B cell (primary cell): ENCODE data around the gene LONP2.

ENCODE experiments used
- EZH2 ChIP-seq: IDR thresholded peaks from 2 replicates; pipeline ENCODE4 v1.6.1; 2012; ENCODE audit warnings: borderline replicate concordance, low read depth, mild to moderate bottlenecking, moderate library complexity, low read length; ENCODE audit not compliant: insufficient read depth, poor library complexity, severe bottlenecking
- TF ChIP-seq, protein P1 (sequence below): fragments of 200-600 bp; IDR thresholded peaks from one replicate; pipeline ENCODE4 v1.8.0; 2022; ENCODE audit warnings: antibody characterized with exemption, mild to moderate bottlenecking

DNA sequence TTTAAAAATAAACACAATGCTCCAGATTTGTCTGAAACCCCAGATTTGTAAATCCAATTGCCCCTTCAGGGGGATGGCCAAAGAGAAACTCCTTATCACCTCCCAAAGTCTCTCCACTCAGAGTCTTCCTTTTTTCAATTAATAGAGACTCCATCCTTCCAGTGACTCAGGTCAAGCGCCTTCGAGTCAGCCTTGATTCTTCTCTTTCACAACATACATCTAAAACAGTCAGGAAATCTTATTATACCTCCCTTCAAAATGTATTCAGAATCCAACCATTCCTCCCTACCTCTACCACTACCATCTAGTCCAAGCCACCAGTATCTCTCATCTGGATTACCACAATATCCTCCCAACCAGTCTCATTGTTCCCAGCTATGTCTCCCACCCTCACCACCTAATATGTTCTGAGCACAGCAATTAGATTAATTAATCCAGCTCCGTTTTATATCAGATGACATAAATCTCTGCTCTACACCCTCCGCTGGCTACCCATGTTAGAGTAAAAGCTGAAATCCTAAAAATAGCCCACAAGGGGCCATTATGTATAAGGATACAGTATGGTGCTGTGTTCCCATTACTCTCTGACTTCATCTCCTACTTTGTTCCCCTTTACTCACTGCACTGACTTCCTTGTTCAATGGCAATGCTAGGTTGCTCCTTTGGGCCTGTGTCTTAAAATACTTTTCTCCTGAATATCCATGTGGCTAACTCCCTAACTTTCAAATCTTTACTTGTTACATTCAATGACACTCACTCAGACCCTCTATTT, 129.3 kb downstream of the LONP2 start:
- TF ChIP-seq, protein P1, sequence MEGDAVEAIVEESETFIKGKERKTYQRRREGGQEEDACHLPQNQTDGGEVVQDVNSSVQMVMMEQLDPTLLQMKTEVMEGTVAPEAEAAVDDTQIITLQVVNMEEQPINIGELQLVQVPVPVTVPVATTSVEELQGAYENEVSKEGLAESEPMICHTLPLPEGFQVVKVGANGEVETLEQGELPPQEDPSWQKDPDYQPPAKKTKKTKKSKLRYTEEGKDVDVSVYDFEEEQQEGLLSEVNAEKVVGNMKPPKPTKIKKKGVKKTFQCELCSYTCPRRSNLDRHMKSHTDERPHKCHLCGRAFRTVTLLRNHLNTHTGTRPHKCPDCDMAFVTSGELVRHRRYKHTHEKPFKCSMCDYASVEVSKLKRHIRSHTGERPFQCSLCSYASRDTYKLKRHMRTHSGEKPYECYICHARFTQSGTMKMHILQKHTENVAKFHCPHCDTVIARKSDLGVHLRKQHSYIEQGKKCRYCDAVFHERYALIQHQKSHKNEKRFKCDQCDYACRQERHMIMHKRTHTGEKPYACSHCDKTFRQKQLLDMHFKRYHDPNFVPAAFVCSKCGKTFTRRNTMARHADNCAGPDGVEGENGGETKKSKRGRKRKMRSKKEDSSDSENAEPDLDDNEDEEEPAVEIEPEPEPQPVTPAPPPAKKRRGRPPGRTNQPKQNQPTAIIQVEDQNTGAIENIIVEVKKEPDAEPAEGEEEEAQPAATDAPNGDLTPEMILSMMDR: no peak
- no peak for TF ChIP-seq EZH2
